Hepatic stellate cell (primary cell): ENCODE results near the gene PLXNC1.

ENCODE experiments used
- DNase-seq: peaks from one replicate; pipeline ENCODE4 v3.0.0; 2011; ENCODE audit warnings: low spot score

Gene PLXNC1

DNA sequence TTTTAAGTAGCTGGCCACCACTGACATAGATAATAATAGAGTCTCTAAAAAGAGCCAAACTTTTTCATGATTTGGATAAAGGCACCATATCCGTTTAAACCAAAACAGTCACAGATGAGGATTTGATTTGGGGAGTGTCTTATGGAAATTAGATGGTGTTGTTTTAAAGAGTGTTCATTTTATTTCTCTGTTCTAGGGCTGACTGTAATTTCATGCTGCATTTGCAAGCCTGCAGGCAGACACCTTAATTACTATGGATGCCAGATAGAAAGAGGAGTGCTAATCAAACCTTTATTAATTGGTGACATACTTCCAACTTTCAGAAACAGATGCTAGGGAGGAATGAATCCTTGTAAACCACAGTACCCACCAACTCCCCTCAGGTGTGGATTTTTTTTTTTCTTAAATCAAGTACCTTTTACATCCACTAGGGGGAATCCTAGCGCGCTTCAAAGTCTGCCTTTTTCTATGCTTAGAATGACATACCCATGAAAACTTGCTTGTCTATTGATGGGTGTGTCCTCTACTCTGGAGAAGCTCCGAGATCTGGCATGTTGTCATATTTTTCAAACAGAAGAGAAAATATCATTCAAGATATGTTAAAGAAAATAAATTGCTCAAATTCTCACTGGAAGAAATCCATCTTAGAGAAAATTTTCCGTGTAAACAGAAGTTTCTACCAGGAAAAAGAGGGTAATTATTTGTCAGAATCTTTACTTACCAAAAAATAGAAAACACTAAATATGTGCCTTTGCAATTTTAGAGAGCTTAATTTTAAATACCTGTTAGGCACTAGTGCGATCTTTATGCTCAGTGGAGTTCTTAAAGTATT is 14.2 kb upstream of the PLXNC1 start:
- DNase-seq: peak; percentile 58

DNA sequence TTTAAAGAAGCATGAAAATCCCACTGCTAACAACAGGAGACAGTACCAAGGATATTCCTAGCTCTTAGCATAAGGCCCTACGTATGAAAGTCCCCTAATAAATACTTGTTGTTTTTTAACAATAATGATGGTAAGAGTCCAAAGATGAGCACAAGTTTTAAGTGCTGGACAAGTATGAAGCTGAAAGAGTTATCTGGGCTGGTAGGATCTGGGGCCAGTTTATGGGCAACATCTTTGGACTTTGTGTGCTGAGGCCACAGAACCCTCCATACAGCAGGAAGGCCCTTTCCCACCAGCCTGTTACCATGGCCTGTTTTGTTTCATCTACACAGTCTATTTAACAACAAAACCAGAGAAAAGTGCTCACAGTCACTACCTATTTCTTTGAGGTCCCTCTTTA is 12.5 kb upstream of the PLXNC1 start:
- DNase-seq: no peak

DNA sequence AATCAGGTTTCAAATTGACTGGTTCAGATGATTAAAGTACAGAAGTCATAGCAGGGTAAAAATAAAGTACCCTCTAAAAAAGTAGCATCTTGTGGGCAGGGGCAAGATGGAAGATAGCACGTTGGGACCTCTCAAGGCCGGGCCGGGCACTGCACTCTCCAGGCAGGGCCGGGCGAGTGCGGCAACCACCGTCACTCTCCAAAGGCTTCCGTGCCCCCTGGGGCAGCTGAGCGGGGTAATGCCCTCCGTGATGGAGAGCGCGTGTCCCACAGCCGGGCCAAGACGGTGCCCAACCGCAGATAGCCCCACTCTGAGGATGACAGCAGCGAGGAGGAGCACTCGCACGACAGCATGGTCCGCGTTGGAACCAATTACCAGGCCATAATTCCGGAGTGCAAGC is 8.6 kb upstream of the PLXNC1 start:
- no peak for DNase-seq

DNA sequence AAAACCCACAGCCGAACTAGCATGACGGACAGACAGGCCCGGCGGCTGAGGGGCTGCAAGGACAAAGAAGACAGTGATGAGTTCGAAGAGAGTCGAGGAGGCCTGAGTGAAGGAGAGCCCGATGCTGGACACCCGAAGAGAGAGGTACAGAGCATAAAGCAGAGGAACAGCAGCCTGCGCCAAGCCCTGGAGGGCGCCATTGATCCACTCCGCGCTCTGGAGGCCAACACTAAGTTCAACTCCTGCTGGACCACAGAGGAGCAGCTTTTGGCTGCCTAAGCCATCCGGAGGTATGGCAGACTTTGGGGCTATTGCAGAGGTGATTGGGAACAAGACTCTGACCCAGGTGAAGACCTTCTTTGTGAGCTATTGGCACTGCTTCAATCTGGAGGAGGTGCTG is 7.8 kb upstream of the PLXNC1 start:
- DNase-seq: no peak

DNA sequence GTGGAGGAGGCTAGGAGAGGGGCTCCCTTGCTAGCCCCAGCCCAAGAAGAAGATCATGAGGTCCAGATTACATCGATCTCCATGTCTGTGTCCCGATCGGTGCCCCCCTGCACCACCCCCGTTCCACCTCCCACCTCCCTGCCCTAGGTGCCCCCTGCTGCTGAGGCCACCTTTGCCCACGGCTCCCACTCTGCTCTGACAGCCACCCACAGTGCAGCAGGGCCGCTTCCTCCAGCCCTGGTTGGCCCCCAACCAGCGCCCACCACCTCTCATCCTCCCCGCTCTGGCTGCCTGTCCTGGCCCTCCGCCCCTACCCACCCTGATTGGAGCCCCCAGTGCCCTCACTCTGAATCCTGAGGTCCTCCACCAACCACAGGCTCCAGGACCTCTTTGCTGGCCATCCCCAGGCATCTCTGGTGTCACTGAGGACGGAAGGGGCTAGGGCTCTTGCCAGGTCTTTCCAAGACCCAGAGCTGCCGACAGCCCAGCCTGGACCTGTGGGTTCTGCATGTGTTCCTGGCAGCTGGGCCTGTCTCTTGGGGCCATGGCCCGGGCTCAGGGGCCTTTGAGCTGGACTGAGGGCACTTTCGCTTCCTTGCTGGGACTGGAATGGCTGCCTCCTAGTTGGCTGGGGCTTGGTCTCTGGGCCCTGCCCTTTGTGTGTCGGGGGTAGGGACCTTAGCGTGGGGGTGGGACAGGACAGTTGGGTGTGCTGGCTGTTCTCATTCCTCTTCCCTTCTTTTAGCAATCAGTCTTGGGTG is 7.2 kb upstream of the PLXNC1 start:
- DNase-seq: no peak

DNA sequence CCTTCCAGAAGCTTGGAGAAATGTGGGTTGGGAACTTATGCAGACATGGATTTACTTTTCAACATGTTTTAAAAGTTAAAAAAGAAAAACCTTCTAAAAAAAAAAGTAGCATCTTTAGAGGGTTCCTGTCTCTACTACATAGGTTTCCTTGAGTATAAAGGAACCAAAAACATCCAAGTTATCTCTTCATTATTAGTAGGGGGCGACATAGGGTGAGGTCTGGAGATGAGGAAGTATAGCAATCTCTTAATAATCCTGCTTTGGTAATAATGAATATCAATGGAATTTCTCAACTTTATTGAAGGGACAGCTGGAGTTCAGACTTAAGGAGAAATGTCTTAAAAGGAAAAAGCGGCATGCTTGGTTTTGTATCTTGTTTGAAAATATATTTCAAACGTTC is 6.5 kb upstream of the PLXNC1 start:
- DNase-seq: no peak

DNA sequence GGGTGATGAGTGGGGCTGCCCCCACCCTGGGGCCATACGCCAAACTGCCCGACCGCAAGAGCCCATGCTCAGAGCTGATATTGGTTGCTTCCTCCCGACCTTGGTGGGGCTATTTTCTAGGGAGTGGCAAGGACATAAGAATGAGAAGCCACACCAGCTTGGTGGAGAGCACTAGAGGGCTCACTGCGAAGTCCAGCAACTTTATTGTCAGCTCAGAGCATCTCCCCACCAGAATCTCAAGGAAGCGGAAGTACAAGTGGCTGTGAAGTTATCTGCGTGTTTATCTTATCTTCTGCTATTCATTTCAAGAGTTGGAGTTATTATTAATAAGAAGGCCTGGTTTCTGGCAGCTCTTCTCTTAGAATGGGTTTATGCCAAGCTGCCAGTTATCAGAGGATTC is 4.9 kb upstream of the PLXNC1 start:
- no peak for DNase-seq

DNA sequence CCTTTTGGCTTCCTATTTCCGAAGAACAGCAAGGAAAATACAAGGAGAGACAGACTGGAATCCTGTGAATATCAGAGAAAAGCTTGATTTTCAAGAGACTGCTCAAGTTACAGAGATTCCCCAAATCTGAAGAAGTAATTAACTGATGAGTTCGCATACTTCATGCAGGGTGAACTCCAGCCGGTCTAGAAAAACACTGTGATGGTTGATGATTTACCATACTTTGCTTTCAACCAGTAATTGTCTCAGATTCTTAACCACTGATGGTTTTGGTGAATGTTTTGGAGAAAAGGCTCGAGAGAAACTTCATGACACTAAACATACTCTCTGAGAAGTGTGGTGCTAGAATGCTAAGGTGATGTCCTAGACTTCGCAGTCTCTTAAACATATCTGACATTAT is 4.4 kb upstream of the PLXNC1 start:
- DNase-seq: no peak

DNA sequence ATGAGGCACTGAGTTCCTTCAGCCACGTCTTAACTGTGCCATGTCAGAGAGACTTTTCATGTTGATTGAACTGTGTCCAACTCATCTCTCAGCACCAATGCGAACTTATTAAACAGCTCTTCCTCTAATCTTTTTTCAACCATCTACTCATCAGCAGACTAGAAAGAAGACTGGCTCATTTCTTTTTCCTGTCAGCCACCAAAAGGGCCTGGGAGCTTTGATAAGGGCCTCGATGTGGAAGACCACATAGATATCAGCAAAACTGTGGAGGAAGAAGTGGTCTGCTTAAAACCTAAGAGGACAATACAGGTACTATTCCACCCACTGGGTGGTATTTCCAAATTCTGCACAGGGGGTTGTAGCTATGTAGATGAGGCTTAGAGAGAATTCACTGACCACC is 3.6 kb upstream of the PLXNC1 start:
- DNase-seq: no peak

DNA sequence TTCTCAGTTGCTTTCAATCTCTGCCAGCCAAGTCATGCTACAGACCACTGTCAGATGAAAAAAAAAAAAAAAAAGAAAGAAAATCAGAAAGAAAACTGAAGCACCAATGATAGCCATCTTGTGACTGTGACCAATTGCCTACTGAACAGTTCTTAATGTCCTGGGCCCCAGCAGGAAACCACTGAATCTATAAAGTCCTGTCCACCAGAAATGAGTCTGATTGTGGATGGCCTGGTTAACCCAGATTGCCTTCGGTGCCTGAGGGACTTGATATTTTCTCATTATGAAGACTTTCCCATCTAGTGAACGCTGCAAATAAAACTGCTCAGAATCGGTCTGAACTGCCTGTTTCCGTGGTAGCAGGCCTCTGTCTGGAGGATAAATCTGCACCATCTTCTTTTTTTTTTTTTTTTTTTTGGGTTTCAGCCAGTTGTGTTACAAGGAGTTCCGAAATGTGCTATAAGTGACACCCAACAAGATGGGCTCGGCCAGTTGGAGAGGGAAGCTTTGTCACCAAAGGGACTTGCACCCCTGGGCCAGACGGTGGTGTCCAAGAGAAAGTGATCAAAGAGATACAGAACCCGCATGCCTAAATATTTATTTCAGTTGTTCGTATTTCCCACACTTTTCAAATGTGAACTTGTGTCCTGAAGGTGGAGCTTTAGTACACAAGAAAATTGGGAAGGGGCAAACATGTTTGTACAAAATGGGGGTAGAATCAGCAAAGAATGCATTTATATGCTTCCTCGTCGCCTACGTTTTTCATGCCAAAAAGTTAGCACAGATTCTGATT is 3.0 kb upstream of the PLXNC1 start:
- no peak for DNase-seq

DNA sequence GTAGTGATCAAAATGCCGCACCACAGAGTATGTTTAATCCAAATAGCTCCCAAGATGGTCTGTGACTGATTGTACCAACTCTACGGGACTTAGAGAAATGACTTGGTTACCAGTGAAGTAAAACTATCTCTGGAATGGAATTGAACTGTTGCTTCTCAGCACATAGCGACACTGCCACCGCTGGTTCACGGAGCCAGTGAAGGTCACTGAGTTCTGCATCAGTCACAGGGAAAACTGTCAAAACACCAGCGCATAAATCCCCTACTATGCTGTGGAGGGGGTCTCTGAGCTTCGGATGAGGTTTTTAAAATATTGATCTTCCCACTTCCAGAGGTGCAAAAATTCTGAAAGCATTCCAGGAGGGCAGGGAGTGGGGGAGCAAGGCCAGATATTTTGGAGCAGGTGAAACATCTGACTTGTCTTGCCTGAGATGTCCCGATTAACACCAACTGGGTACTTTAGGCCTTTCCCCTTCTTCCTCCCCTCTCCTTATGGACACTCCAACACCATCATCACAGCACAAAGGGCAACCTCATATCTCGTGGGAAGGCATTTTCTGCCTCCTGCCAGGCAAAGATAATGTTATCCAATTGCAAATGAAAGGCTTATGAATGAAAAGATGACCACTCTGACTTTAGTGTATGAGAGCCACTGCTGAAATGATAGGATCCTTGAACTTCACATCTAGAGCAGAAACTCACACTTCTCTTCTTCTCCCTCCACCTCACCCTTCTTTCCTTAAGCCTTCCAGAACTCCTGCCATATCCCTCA is 2.0 kb upstream of the PLXNC1 start:
- DNase-seq: no peak

DNA sequence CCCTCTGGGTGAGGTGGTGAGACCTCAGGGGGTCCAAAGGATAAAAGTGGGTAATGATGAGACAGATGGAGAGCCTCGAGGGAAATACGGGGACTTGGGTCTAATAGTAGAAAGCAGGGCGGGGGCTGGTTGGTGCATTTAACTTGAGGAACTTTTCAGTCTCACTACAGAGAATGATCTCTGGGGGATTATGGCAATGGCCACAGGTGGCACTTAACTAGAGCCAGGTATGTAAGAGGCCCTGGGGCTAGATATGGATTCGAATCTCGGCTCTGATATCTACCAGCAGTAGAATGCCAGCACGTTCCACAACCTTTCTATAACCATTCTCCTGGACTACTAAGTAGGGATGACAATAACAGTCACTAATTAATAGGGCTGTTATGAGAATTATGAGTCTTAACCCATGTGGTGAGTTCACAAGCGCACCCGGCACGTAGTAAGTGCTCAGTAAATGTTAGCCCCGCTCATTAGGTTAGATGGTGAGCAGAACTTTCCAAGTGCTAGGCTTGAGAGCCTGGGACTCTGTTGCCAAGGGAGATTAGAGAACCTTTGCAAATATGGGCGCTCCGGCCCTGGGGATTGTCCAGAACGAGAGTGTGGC is 888 bp upstream of the PLXNC1 start:
- DNase-seq: no peak

DNA sequence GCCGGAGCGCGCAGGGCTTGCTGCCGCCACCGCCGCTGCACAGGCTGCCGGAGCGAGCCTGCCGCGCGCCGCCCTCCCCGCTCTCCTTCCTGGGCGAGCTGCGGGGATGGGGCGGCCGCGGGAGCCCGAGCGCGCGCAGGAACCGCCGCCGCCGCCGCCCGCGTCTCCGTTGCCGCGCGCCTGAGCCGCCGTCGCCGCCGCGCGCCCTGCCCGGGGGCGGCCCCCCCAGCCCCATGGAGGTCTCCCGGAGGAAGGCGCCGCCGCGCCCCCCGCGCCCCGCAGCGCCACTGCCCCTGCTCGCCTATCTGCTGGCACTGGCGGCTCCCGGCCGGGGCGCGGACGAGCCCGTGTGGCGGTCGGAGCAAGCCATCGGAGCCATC is 352 bp downstream of the PLXNC1 start:
- DNase-seq: no peak

DNA sequence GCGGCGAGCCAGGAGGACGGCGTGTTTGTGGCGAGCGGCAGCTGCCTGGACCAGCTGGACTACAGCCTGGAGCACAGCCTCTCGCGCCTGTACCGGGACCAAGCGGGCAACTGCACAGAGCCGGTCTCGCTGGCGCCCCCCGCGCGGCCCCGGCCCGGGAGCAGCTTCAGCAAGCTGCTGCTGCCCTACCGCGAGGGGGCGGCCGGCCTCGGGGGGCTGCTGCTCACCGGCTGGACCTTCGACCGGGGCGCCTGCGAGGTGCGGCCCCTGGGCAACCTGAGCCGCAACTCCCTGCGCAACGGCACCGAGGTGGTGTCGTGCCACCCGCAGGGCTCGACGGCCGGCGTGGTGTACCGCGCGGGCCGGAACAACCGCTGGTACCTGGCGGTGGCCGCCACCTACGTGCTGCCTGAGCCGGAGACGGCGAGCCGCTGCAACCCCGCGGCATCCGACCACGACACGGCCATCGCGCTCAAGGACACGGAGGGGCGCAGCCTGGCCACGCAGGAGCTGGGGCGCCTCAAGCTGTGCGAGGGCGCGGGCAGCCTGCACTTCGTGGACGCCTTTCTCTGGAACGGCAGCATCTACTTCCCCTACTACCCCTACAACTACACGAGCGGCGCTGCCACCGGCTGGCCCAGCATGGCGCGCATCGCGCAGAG is 873 bp downstream of the PLXNC1 start:
- peak; percentile 50 for DNase-seq

DNA sequence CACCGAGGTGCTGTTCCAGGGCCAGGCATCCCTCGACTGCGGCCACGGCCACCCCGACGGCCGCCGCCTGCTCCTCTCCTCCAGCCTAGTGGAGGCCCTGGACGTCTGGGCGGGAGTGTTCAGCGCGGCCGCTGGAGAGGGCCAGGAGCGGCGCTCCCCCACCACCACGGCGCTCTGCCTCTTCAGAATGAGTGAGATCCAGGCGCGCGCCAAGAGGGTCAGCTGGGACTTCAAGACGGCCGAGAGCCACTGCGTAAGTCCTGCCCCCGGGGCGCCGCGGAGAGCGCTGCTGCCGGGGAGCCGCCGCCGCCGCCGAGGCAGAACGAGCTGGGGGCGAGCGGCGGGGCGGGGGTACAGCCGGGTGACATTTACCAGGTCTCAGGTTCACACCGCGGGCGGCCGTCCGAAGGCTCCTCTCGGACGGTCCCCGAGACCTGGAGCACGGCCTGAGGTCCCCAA is 1.4 kb downstream of the PLXNC1 start:
- DNase-seq: no peak

DNA sequence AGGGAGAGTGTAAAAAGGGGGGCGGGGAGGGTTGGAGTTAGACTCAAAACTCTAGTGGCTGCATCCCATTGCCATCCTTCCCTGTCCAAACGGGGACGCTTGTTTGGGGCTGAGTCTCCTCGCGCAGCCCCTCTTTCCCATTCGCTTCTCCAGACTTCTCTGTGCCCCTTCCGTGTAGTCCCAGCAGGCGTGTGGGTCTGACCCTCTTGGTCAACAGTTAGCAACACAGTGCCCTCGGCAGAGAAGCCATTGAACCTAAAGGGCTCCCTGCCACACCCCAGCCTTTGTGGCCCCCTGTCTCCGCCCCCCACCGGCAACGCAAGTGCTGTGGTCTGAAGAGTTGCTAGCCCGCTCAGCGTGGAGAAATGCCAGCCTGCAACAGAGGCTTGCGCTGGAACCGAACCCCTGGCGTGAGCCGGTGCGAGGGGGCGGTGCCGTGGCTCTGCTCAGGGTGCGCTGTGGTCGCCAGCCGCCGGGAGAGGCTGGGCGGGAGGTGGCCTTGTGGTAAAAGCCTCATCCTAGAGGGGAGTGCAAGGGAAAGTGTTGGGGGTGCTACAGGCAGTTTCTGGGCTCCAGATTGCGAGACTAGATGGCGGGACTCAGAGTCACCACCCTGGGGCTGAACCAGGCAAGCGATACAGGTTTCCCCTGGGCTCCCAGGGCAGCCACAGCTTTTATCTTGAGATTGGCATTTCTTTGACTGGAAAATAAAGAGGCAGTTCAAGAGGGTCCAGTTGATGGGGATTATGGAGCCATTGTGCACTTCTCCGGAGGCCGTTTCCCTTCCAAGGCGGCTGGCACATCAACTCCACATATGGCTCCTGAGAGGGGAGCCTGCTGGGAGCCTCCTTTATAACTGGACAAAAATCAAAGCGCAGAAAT is 2.1 kb downstream of the PLXNC1 start:
- no peak for DNase-seq

DNA sequence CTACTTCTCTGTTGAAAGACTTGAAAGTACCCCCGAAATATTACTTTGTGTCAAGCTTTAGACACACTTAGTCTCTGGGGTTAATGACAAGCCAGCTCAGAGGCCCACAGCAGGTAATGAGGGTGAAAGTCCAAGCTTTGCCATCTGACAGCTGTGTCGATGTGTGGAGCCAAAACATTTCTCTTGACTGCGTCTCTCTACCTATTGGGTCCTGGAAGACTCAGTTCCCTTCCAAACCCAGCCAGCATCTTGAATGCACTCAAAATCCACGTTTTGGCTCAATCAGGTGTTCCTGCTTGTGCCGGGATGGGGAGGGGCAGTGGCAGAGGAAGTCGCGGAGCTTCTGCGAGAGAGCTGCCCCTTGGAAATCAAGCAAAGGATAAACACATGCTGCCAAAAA is 3.2 kb downstream of the PLXNC1 start:
- DNase-seq: no peak

DNA sequence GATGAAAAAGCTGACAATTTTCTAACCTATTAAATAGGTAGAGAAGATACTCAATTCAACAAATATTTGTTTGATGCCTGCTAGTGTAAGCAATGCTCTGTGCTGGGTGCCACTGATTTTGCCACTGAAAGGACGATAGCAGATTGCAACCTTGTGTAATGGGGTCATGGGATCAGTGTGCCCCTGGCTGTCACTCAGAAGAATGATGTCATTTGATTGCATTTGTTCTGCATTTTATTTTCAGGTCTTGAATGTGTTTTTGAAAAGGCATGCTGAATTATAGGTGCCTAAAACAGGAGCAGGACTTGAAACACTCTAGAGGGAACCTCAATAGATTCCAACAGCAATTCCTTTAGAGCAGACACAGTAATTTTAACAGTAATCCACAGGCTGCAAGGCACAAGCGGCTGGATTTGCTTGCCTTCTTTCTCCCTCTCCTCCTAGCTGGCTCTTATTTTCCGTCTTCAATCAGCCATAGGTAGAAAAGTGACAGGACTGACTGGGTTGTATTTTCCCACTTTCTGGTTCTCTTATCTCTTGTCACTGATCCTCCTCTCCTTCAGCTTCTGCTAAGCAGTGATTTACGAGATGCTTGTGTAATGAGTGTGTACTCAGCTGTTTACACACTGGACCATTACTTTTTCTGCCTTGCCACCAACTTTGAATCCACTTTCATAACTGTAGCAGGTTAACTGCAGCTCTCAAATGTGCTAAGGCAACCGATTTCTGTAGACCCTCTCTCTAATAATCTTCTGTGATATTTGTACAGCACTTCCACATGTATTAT is 4.1 kb downstream of the PLXNC1 start:
- no peak for DNase-seq

DNA sequence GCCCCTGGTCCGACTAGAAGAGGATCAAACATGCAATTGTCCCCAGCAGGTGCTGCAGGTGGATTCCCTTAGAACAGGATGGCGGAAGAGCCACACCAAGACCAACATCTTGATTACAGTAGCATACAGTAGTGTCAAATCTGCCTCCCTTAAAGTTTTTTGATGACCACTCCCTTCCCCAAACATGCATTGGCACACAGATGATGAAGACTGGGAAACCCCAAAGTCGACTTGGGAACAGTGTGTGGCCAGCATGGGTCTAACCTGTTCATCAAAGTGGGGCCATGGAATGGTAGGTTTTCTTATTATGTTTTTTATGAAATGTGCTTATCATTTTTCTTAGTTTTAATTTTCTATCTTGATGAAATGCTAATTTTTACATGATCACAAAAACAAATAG is 8.8 kb downstream of the PLXNC1 start:
- no peak for DNase-seq
